Heart left ventricle (tissue), 16 donors: Measurements from ENCODE around the gene SLC4A1AP. TPM values are rescaled to one million over a fixed set of nuclear protein-coding genes. Genes with fewer than 3 reads are reported as not detected.

Source experiments
- ATAC-seq, 4 donors: fragments of 200-7000 bp; cut with Tn5 transposase; one replicate each; pipeline ENCODE4 v1.9.1; 2020 to 2022; ENCODE audit warnings: moderate library complexity in 4 of 4, mild to moderate bottlenecking in 3 of 4, moderate number of reproducible peaks in 1 of 4
- DNase-seq, 5 donors: peaks; one replicate each; pipeline ENCODE4 v3.0.0-alpha.2; 2020
- H3K27ac ChIP-seq, 12 donors: fragments of 200-600 bp; sonication (generic) in 4 of 12; one replicate each; pipeline versions ENCODE4 v1.5.0 to v1.8.0; 2016 to 2022; ENCODE audit warnings: mild to moderate bottlenecking in 2 of 12
- H3K27me3 ChIP-seq, 9 donors: fragments of 200-600 bp; sonication (generic) in 2 of 9; one replicate each; pipeline versions ENCODE4 v1.5.1 to v1.8.0; 2016 to 2022; ENCODE audit warnings: mild to moderate bottlenecking in 3 of 9
- H3K36me3 ChIP-seq, 9 donors: fragments of 200-600 bp; sonication (generic) in 2 of 9; one replicate each; pipeline versions ENCODE4 v1.5.0 to v1.8.0; 2018 to 2022; ENCODE audit warnings: mild to moderate bottlenecking in 2 of 9
- H3K4me1 ChIP-seq, 12 donors: fragments of 200-600 bp; sonication (generic) in 4 of 12; one replicate each; pipeline versions ENCODE4 v1.5.0 to v1.8.0; 2016 to 2022; ENCODE audit warnings: mild to moderate bottlenecking in 3 of 12
- H3K4me3 ChIP-seq, 12 donors: fragments of 200-600 bp; sonication (generic) in 4 of 12; one replicate each; pipeline versions ENCODE4 v1.5.0 to v1.8.0; 2017 to 2022; ENCODE audit warnings: mild to moderate bottlenecking in 9 of 12, moderate library complexity in 4 of 12
- H3K9me3 ChIP-seq, 12 donors: fragments of 200-600 bp; sonication (generic) in 4 of 12; one replicate each; pipeline versions ENCODE4 v1.5.0 to v1.8.0; 2016 to 2022; ENCODE audit warnings: mild to moderate bottlenecking in 1 of 12
- POLR2A ChIP-seq, 2 donors: fragments of 450-650 bp; IDR thresholded peaks; one replicate each; pipeline ENCODE4 v1.6.1; 2017; ENCODE audit warnings: antibody characterized with exemption in 2 of 2, mild to moderate bottlenecking in 2 of 2, moderate library complexity in 2 of 2
- WGBS, 4 donors: extraction: QIAGEN DNeasy Blood & Tissue Kit in 2 of 4; methylation state at CpG; one replicate each; pipeline versions ENCODE4 v1.1.5 to v1.1.7; 2013 to 2018; 5-methylcytosine and 5-hydroxymethylcytosine counted together
- intact Hi-C, 10 donors: fragments of 100-400 bp; cut with DNase I; formaldehyde crosslinking; loops; one replicate each; pipeline versions ENCODE4 v1.11.1 to v1.14.2; 2022
- polyA plus RNA-seq, 2 donors: library from polyadenylated mRNA; stranded (reverse); fragments of 200-250 nt; gene quantifications; one replicate each; pipeline ENCODE4 v1.2.3, GENCODE V29; 2013
- total RNA-seq, 9 donors: library from RNA; depleted of rRNA in 2 of 9; stranded (reverse); fragments of >200 nt in 2 of 9; fragmentation: NEBNext Ultra II Directional in 3 of 9; extraction: Animal tissue kit (Norgen Biotek cat#: 25700) in 3 of 9; gene quantifications; one replicate each; pipeline versions ENCODE4 v1.1.0 to v1.2.4, GENCODE V29; 2016 to 2023
- TF ChIP-seq, protein P1 (sequence below), 12 donors: fragments of 200-600 bp; sonication (generic) in 4 of 12; IDR thresholded peaks; one replicate each; pipeline versions ENCODE4 v1.5.0 to v1.8.0; 2018 to 2022; ENCODE audit warnings: antibody characterized with exemption in 12 of 12, mild to moderate bottlenecking in 5 of 12
- donor health status: ischemic (EF 13 %, LVEDD 7.1; RV severe dilation, severe dysfunction).
- donor health status: healthy with polysubstance abuse.
- donor health status: DM: no; HTN: yes; CAD: no.
- donor health status: DM: no; HTN: no; CAD: no.
- donor health status: ischemic (EF 25% LVEDD 6.9; RV normal size, moderate dysfunction).
- donor health status: ischemic (EF 25% LVEDD 5.7; RV mildly dilated, moderate dysfunction).
- donor health status: healthy.
- donor health status: DM: yes; HTN: yes; CAD: no.
- donor health status: ischemic (EF 35%, LVEDD 5.7; RV mildly dilated, moderate dysfunction).
- donor health status: nonischemic (EF 11% LVEDD 7.7; RV severe dilation, severe dysfunction).
- donor health status: DM: yes; HTN: yes; CAD: no.
- donor health status: PGD.
- donor health status: ischemic (EF 29% LVEDD 5.4; RV normal size, mild dysfunction).
- donor health status: nonischemic (EF 23%, LVEDD 6.1; RV moderate dilation, normal function).

The SLC4A1AP gene
- total and polyA plus RNA-seq, 11 donors, result 14.9 to 27.8 (median 22.4) TPM

DNA sequence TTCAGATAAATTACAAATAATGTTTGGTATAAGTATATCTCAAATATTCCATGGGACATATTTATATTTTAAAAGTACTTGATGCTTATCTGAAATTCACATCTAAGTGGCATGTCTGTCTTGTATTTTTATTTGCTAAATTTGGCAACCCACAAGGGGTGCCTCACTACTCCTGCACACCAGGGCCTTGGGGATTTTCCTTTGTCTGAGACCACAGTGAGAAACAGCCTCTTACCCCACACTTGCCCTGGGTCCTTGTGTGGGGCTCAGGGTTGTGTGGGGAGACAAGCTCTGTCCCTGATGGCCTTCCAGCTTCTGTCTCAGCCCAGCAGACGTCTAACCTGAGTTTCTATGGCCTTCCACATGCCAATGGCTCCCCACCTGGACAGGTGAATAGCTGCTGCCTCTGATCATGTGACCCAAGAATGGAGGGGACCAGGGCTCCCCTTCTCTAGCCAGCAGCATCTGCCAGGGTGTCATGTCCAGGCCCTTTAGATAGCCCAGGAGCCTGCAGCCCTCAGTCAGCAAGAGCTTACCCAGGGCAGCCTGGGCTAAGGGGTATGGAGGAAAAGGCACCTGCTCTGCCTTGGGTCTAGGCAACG lies 58.3 kb downstream of the SLC4A1AP start:
- WGBS, 4 donors, result 83 to 89% (median 87%) methylated on average over 2 of the region's 2 CpGs
- no peaks in the 10 kb centered on the region for H3K9me3 ChIP-seq
- DNase-seq (no peak), ATAC-seq (no peak)
- TF ChIP-seq, protein P1, sequence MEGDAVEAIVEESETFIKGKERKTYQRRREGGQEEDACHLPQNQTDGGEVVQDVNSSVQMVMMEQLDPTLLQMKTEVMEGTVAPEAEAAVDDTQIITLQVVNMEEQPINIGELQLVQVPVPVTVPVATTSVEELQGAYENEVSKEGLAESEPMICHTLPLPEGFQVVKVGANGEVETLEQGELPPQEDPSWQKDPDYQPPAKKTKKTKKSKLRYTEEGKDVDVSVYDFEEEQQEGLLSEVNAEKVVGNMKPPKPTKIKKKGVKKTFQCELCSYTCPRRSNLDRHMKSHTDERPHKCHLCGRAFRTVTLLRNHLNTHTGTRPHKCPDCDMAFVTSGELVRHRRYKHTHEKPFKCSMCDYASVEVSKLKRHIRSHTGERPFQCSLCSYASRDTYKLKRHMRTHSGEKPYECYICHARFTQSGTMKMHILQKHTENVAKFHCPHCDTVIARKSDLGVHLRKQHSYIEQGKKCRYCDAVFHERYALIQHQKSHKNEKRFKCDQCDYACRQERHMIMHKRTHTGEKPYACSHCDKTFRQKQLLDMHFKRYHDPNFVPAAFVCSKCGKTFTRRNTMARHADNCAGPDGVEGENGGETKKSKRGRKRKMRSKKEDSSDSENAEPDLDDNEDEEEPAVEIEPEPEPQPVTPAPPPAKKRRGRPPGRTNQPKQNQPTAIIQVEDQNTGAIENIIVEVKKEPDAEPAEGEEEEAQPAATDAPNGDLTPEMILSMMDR (IDR thresholded peaks at IDR 0.05), result no peak
- H3K27ac ChIP-seq, result peak overlapping the region in 10 of 12 donors; percentile 60 to 84 (median 70)
- H3K4me1 ChIP-seq, result peaks cover 0 to 55% (median 32%) of the 10 kb centered on the region in 12 donors
- intact Hi-C loops, result loop anchor here (5.0 to 10.0 kb wide), 8 partner anchors 50 to 675 kb away; partner anchors contain the start of genes FOSL2 (in 5 of the 10), MRPL33 (in 3 of the 10), BABAM2 (in 1 of the 10) and RBKS (in 1 of the 10)
- H3K4me3 ChIP-seq, result no peak overlapping the region
- H3K36me3 ChIP-seq, result no peaks in the 10 kb centered on the region
- no peaks in the 10 kb centered on the region for H3K27me3 ChIP-seq

DNA sequence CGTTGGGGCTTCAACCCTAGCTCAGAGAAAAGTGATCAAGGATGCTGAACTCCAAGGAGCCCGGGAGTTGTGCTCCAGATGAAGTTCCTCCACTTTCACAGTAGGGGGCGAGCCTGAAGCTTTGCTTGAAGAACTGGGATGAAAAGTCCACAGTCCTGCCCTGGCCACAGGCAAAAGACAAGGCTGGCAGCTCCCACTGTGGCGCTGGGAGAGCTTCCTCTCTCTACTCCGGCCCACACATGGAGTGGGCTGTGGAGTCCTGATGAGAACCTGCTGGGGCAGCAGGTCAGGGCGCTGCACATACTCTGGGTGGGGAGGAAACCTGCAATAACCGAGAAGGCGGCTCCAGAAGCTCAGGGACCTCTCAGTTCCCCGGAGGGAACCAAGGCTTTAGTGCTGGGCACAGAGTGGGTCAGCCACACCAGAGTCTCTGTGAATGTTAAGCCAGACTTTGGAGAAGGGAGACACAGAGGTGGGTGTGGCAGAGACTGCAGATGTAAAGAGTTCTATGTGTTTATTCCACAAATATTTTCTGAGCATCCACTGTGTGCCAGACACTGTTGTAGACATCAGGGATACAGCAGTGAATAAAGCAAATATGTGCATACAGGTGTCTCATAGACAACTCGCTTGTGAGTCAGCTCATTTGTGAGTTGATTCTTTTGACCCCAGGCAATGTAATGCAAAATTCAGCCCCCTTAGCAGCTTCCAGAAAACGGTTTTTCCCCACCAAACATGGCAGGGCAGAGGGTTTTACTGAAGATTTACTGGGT lies 59.9 kb downstream of the SLC4A1AP start:
- DNase-seq, result peak; percentile 68 to 78 (median 73)
- Histone ChIP-seq H3K4me1 (peaks cover 0 to 59% (median 37%) of the 10 kb centered on the region in 12 donors), H3K27me3 (no peaks in the 10 kb centered on the region), H3K36me3 (no peaks in the 10 kb centered on the region), H3K4me3 (no peak overlapping the region), H3K9me3 (no peaks in the 10 kb centered on the region), H3K27ac (peak overlapping the region; percentile 6 to 94 (median 72))
- peak; percentile 41 to 71 (median 64) for ATAC-seq
- TF ChIP-seq, protein P1 (IDR thresholded peaks at IDR 0.05), result peak; percentile 63 to 91 (median 85)
- TF ChIP-seq POLR2A (IDR thresholded peaks at IDR 0.05), result no peak
- intact Hi-C loops, result loop anchor here (5.0 to 10.0 kb wide), 8 partner anchors 49 to 674 kb away; partner anchors contain the start of genes FOSL2 (in 5 of the 10), MRPL33 (in 3 of the 10), BABAM2 (in 1 of the 10) and RBKS (in 1 of the 10)
- WGBS, 4 donors, result 39 to 46% (median 44%) methylated on average over 11 of the region's 11 CpGs

DNA sequence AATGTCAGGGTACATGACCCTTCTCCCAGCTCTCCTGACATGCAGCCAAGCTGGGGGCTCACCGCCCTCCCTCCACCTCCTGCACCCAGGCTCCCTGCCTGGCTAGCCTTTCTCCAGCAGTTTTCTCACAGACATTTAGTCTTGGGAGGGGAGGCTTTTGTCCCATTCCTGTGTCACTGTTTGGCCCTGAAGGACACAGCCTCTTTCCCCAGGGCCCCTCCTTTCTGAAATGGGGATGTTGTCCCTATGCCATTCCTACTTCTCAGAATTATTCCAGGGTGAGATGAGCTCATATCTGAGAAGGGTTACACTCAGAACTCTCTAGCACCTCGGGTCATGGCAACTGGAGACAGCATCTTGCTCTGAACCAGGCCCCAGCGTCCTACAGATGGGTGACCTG lies 60.5 kb downstream of the SLC4A1AP start:
- 70 to 76% (median 74%) methylated on average over 3 of the region's 3 CpGs for WGBS, 4 donors
- H3K27me3 ChIP-seq, result no peaks in the 10 kb centered on the region
- intact Hi-C loops, result loop anchor here (5.0 to 10.0 kb wide), 8 partner anchors 48 to 673 kb away; partner anchors contain the start of genes FOSL2 (in 5 of the 10), MRPL33 (in 3 of the 10), BABAM2 (in 1 of the 10) and RBKS (in 1 of the 10)

More for the DNA sequence above, 60.5 kb downstream of the SLC4A1AP start:
- H3K4me1 ChIP-seq, result peaks cover 0 to 66% (median 42%) of the 10 kb centered on the region in 12 donors
- DNase-seq (no peak), ATAC-seq (peak in 2 of 4 donors; percentile 16 to 19)
- H3K36me3 ChIP-seq, result no peaks in the 10 kb centered on the region
- H3K27ac ChIP-seq, result peak overlapping the region; percentile 6 to 94 (median 73)
- no peaks in the 10 kb centered on the region for H3K9me3 ChIP-seq
- TF ChIP-seq, protein P1 (IDR thresholded peaks at IDR 0.05), result no peak
- no peak for TF ChIP-seq POLR2A (IDR thresholded peaks at IDR 0.05)
- no peak overlapping the region for H3K4me3 ChIP-seq
